Measurements from ENCODE around the gene NFE2L2.

GRCh38 chr2:177234267-177234666, 30.3 kb downstream of the NFE2L2 start:
- TF ChIP-seq EZH2phosphoT487 (IDR thresholded peaks at IDR 0.05; ENCODE audit: borderline replicate concordance, low read length) (no peak), CTCF (conservative IDR thresholded peaks at IDR 0.05; ENCODE audit: low read depth, low read length) (no peak), EZH2 (IDR thresholded peaks at IDR 0.05; ENCODE audit: low read length, unreplicated experiment) (no peak)

Measured in PC-3 (cell line).